Keratinocyte (primary cell): ENCODE measurements around the gene TAGLN2.

ENCODE experiments used
- CTCF ChIP-seq, 3 experiments: IDR thresholded peaks in 1 of 3; conservative IDR thresholded peaks in 1 of 3; optimal IDR thresholded peaks in 1 of 3; 2 replicates in 2 of 3; 3 replicates in 1 of 3; pipeline versions ENCODE3 to v1.5.1; 2011; ENCODE audit warnings: low read length in 3 of 3, mild to moderate bottlenecking in 3 of 3, moderate library complexity in 2 of 3, control low read depth in 1 of 3, inconsistent platforms in 1 of 3; ENCODE audit not compliant: insufficient read depth in 2 of 3; ENCODE audit errors: extremely low read depth in 1 of 3
- EZH2 ChIP-seq: IDR thresholded peaks from one replicate; pipeline ENCODE4 v1.6.1; 2012; ENCODE audit warnings: inconsistent platforms, mild to moderate bottlenecking, low read length, moderate library complexity

- TF ChIP-seq CTCF (optimal IDR thresholded peaks at IDR 0.05 in 1 of 3, IDR thresholded peaks at IDR 0.05 in 1 of 3, conservative IDR thresholded peaks at IDR 0.05 in 1 of 3; ENCODE audit: extremely low read depth in 1 of 3, insufficient read depth in 2 of 3, low read length in 3 of 3) (no peak), EZH2 (no peak)
Measured at GRCh38 chr1:159895286-159895685, 30.0 kb downstream of the TAGLN2 start.
